Osteoblast (primary cell): ENCODE data around the gene GDNF. TPM values are rescaled to one million over a fixed set of nuclear protein-coding genes. Genes with fewer than 3 reads are reported as not detected.

Experiments used
- DNase-seq: peaks from one replicate; pipeline ENCODE4 v3.0.0; 2011; ENCODE audit warnings: low spot score, mixed read lengths; ENCODE audit not compliant: insufficient read length; ENCODE audit errors: missing footprints
- H2AFZ ChIP-seq: 2 replicates; pipeline ENCODE4 v1.6.0; 2011; ENCODE audit warnings: mild to moderate bottlenecking, low read length
- H3K27ac ChIP-seq: 2 replicates; pipeline ENCODE4 v1.5.1; 2011; ENCODE audit warnings: mild to moderate bottlenecking, low read depth, low read length, moderate library complexity
- H3K27me3 ChIP-seq: 2 replicates; pipeline ENCODE4 v1.6.0; 2012; ENCODE audit warnings: mild to moderate bottlenecking, control low read depth, inconsistent platforms, low read length, moderate library complexity; ENCODE audit not compliant: insufficient read depth
- H3K36me3 ChIP-seq: 2 replicates; pipeline ENCODE4 v1.5.1; 2011; ENCODE audit warnings: mild to moderate bottlenecking, low read length, control low read depth, moderate library complexity; ENCODE audit not compliant: insufficient read depth
- H3K4me1 ChIP-seq: 2 replicates; pipeline ENCODE4 v1.5.1; 2011; ENCODE audit warnings: mild to moderate bottlenecking, low read length, control low read depth, moderate library complexity; ENCODE audit not compliant: insufficient read depth
- H3K4me2 ChIP-seq: 2 replicates; pipeline ENCODE4 v1.6.0; 2011; ENCODE audit warnings: mild to moderate bottlenecking, low read length; ENCODE audit not compliant: insufficient read depth
- H3K4me3 ChIP-seq: fragments of 200-600 bp; sonication (generic); 3 replicates; pipeline ENCODE4 v1.5.1; 2012; ENCODE audit warnings: mild to moderate bottlenecking, low read length, inconsistent platforms; ENCODE audit not compliant: insufficient read depth
- H3K79me2 ChIP-seq: 2 replicates; pipeline ENCODE4 v1.6.0; 2012; ENCODE audit warnings: mild to moderate bottlenecking, low read length, control low read depth, inconsistent platforms; ENCODE audit not compliant: insufficient read depth
- H3K9me3 ChIP-seq: 2 replicates; pipeline ENCODE4 v1.5.1; 2011; ENCODE audit warnings: low read depth, low read length, control low read depth
- H4K20me1 ChIP-seq: 2 replicates; pipeline ENCODE4 v1.6.0; 2012; ENCODE audit warnings: mild to moderate bottlenecking, low read length, control low read depth; ENCODE audit not compliant: insufficient read depth
- total RNA-seq: library from RNA; depleted of rRNA; stranded (reverse); fragments of >200 nt; gene quantifications from 2 replicates; pipeline ENCODE4 v1.2.3, GENCODE V29; 2012
- TF ChIP-seq, protein P1 (sequence below): IDR thresholded peaks from 2 replicates; pipeline ENCODE4 v1.5.1; 2011; ENCODE audit warnings: mild to moderate bottlenecking, low read depth, low read length, moderate library complexity; ENCODE audit errors: extremely low read depth

Gene GDNF
- total RNA-seq, 1 donor, result 6.2 TPM

- H3K4me3 ChIP-seq, result no peak overlapping the region
- no peaks in the 10 kb centered on the region for H3K9me3 ChIP-seq
- no peaks in the 10 kb centered on the region for H4K20me1 ChIP-seq
- H3K36me3 ChIP-seq, result peaks cover 53% of the 10 kb centered on the region
- H3K27me3 ChIP-seq, result no peaks in the 10 kb centered on the region
- no peak for DNase-seq
- peaks cover 9% of the 10 kb centered on the region for H3K4me1 ChIP-seq
- no peak overlapping the region for H2AFZ ChIP-seq
- H3K27ac ChIP-seq, result peak overlapping the region; percentile 60
- TF ChIP-seq, protein P1, sequence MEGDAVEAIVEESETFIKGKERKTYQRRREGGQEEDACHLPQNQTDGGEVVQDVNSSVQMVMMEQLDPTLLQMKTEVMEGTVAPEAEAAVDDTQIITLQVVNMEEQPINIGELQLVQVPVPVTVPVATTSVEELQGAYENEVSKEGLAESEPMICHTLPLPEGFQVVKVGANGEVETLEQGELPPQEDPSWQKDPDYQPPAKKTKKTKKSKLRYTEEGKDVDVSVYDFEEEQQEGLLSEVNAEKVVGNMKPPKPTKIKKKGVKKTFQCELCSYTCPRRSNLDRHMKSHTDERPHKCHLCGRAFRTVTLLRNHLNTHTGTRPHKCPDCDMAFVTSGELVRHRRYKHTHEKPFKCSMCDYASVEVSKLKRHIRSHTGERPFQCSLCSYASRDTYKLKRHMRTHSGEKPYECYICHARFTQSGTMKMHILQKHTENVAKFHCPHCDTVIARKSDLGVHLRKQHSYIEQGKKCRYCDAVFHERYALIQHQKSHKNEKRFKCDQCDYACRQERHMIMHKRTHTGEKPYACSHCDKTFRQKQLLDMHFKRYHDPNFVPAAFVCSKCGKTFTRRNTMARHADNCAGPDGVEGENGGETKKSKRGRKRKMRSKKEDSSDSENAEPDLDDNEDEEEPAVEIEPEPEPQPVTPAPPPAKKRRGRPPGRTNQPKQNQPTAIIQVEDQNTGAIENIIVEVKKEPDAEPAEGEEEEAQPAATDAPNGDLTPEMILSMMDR, result no peak
- no peak overlapping the region for H3K4me2 ChIP-seq
- H3K79me2 ChIP-seq, result peaks cover 38% of the 10 kb centered on the region
Observed at GRCh38 chr5:37816883-37817282, 23.0 kb downstream of the GDNF start.

GRCh38 chr5:37816331-37816730, 23.5 kb downstream of the GDNF start:
- no peak overlapping the region for H3K4me2 ChIP-seq
- H3K4me3 ChIP-seq, result no peak overlapping the region
- no peaks in the 10 kb centered on the region for H3K9me3 ChIP-seq
- no peak overlapping the region for H2AFZ ChIP-seq
- H3K27me3 ChIP-seq, result no peaks in the 10 kb centered on the region
- DNase-seq, result no peak
- H3K4me1 ChIP-seq, result peaks cover 11% of the 10 kb centered on the region
- H3K79me2 ChIP-seq, result peaks cover 33% of the 10 kb centered on the region
- peaks cover 53% of the 10 kb centered on the region for H3K36me3 ChIP-seq
- TF ChIP-seq, protein P1, result no peak
- H3K27ac ChIP-seq, result peak overlapping the region; percentile 60
- H4K20me1 ChIP-seq, result no peaks in the 10 kb centered on the region

DNA sequence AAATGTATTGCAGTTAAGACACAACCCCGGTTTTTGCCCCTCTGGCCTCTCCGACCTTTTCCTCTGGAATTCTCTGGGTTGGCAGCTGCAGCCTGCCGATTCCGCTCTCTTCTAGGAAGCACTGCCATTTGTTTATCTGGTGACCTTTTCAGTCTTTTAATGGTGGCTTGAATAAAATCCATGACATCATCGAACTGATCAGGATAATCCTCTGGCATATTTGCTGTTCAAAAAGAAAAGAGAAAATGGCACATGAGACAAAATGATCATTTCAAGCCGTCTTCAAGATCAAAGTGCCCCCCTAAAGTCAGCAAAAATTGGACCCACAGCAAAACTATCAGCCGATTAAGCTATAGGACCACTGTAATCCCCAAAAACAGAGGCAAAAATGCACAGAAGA, 23.9 kb downstream of the GDNF start:
- H3K4me2 ChIP-seq, result no peak overlapping the region
- H3K9me3 ChIP-seq, result no peaks in the 10 kb centered on the region
- H3K27me3 ChIP-seq, result no peaks in the 10 kb centered on the region
- peaks cover 53% of the 10 kb centered on the region for H3K36me3 ChIP-seq
- H4K20me1 ChIP-seq, result no peaks in the 10 kb centered on the region
- TF ChIP-seq, protein P1, result no peak
- peak overlapping the region; percentile 60 for H3K27ac ChIP-seq
- no peak for DNase-seq
- H3K79me2 ChIP-seq, result peaks cover 28% of the 10 kb centered on the region
- H3K4me1 ChIP-seq, result peaks cover 15% of the 10 kb centered on the region
- no peak overlapping the region for H2AFZ ChIP-seq
- no peak overlapping the region for H3K4me3 ChIP-seq

DNA sequence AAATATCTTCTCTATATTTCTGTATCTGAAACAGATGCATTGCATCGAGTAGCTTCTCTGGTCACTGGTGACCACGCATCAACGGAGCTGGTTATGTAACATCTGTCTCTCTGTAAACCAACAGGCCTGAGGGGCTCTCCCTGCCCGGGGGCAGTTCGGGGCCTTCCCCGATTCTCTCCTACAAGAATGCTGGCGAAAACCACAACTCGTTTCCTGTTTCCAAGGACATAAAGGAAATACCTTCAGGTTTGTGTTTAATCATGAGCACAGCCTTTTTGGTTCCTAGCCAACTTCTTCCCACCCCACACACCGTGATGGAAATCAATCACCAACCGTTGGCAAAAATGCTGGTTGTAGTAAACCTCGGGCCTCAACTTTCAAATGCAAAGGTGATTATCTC, 25.1 kb downstream of the GDNF start:
- H3K36me3 ChIP-seq, result peaks cover 50% of the 10 kb centered on the region
- H3K27me3 ChIP-seq, result no peaks in the 10 kb centered on the region
- H2AFZ ChIP-seq, result no peak overlapping the region
- TF ChIP-seq, protein P1, result no peak
- H4K20me1 ChIP-seq, result no peaks in the 10 kb centered on the region
- peaks cover 19% of the 10 kb centered on the region for H3K79me2 ChIP-seq
- DNase-seq, result no peak
- no peak overlapping the region for H3K4me2 ChIP-seq
- H3K9me3 ChIP-seq, result no peaks in the 10 kb centered on the region
- peaks cover 24% of the 10 kb centered on the region for H3K4me1 ChIP-seq
- H3K27ac ChIP-seq, result no peak overlapping the region
- no peak overlapping the region for H3K4me3 ChIP-seq
